ENCODE results near the gene NTN1. TPM values are rescaled to one million over a fixed set of nuclear protein-coding genes. Genes with fewer than 3 reads are reported as not detected.

NTN1 gene
- total RNA-seq, 1 experiment from 2014 or later: 1.2 TPM

DNA sequence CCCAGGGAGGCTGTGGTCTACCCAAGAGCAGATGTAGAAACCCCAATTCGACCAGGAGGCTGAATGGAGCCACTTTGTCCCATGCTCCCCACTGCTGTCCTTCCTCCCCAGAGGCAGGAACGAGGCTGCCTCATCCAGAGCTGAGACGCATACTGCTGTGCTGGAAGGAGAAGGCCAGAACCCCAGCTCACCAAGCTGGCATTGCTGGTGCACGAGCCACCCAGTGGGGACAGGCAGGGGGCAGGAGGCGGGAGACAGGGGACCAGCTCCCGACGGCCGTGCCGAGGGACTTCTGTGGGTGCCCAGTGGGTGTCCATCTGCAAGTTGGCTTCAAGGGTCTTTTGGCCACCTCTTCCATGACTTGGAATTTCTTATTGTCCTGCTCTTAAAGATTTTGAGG lies 66.6 kb downstream of the NTN1 start:
- no peak overlapping the region for H3K18ac ChIP-seq (ENCODE audit: insufficient read length, low read depth, low read length)
- no peaks in the 10 kb centered on the region for H3K4me1 ChIP-seq (ENCODE audit: insufficient read depth, low read length)
- H4K8ac ChIP-seq (replicated peaks; ENCODE audit: insufficient read length, low read depth, low read length): no peak overlapping the region
- no peak overlapping the region for H2BK15ac ChIP-seq (ENCODE audit: low read depth, low read length)
- H3K27ac Mint-ChIP-seq: no peak overlapping the region
- no peaks in the 10 kb centered on the region for H3K27me3 ChIP-seq (ENCODE audit: insufficient read depth, low read length)
- H3K79me1 ChIP-seq (ENCODE audit: insufficient read depth, low read depth, low read length, poor library complexity, severe bottlenecking): no peaks in the 10 kb centered on the region
- no peak overlapping the region for H2AK5ac ChIP-seq (ENCODE audit: insufficient read length, low read length)
- peaks cover 2 to 5% of the 10 kb centered on the region in 2 experiments; a peak in 1 of 4 replicates for H3K4me1 Mint-ChIP-seq
- no peaks in the 10 kb centered on the region for H3K9me3 ChIP-seq (ENCODE audit: control insufficient read depth, low read depth, low read length)
- H3K4me2 ChIP-seq (ENCODE audit: insufficient read depth, insufficient read length, low read length): no peak overlapping the region
- WGBS (ENCODE audit: extremely low coverage, insufficient read length, low lambda C conversion rate): no CpG with 5 or more reads among the region's 9 CpGs
- no peaks in the 10 kb centered on the region for H3K36me3 Mint-ChIP-seq (ENCODE audit: insufficient read depth in 1 of 3, low read depth in 3 of 3)
- no peak overlapping the region for H2AFZ ChIP-seq (ENCODE audit: low read length)
- no peak overlapping the region for H2BK120ac ChIP-seq (ENCODE audit: low read depth, low read length, poor library complexity, severe bottlenecking)
- no peak overlapping the region for H4K5ac ChIP-seq (ENCODE audit: insufficient read length, low read depth, low read length)
- H3K27me3 Mint-ChIP-seq (ENCODE audit: low read depth): peaks cover 15% of the 10 kb centered on the region
- no peak overlapping the region for H3K9ac ChIP-seq (ENCODE audit: extremely low read depth, insufficient read length, low read length)
- H2BK20ac ChIP-seq (ENCODE audit: low read depth, low read length, poor library complexity, severe bottlenecking): no peak overlapping the region
- no peak overlapping the region for H4K91ac ChIP-seq (ENCODE audit: insufficient read length, low read depth, low read length)
- H3K4ac ChIP-seq (ENCODE audit: low read depth, low read length): no peak overlapping the region
- TF ChIP-seq, protein P1, sequence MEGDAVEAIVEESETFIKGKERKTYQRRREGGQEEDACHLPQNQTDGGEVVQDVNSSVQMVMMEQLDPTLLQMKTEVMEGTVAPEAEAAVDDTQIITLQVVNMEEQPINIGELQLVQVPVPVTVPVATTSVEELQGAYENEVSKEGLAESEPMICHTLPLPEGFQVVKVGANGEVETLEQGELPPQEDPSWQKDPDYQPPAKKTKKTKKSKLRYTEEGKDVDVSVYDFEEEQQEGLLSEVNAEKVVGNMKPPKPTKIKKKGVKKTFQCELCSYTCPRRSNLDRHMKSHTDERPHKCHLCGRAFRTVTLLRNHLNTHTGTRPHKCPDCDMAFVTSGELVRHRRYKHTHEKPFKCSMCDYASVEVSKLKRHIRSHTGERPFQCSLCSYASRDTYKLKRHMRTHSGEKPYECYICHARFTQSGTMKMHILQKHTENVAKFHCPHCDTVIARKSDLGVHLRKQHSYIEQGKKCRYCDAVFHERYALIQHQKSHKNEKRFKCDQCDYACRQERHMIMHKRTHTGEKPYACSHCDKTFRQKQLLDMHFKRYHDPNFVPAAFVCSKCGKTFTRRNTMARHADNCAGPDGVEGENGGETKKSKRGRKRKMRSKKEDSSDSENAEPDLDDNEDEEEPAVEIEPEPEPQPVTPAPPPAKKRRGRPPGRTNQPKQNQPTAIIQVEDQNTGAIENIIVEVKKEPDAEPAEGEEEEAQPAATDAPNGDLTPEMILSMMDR (conservative IDR thresholded peaks at IDR 0.05): no peak
- no peak overlapping the region for H3K4me3 Mint-ChIP-seq
- H2BK5ac ChIP-seq (ENCODE audit: insufficient read length, low read length): no peak overlapping the region
- H3K27ac ChIP-seq (ENCODE audit: insufficient read length, low read depth, low read length): no peak overlapping the region
- no peaks in the 10 kb centered on the region for H3K79me2 ChIP-seq (ENCODE audit: insufficient read depth, low read length)
- H3K56ac ChIP-seq (ENCODE audit: insufficient read length, low read depth, low read length): no peak overlapping the region
- no peaks in the 10 kb centered on the region for H4K20me1 ChIP-seq (ENCODE audit: control insufficient read depth, insufficient read depth, insufficient read length)
- H3K23ac ChIP-seq (ENCODE audit: insufficient read length, low read depth, low read length): no peak overlapping the region
- H3K9me3 Mint-ChIP-seq: no peaks in the 10 kb centered on the region
- DNase-seq: no peak
- H2BK12ac ChIP-seq (ENCODE audit: insufficient read length, low read depth, low read length): no peak overlapping the region
- no peak overlapping the region for H3T11ph ChIP-seq (ENCODE audit: low read length)
- H3K23me2 ChIP-seq (ENCODE audit: insufficient read length, low read depth, low read length, poor library complexity, severe bottlenecking): no peaks in the 10 kb centered on the region
- no peak overlapping the region for H3K14ac ChIP-seq (ENCODE audit: insufficient read depth, low read length)
